Globus pallidus (tissue), 1 donor: ENCODE measurements around the gene TM9SF2.
"Not testable (repeated sequence)": the region's sequence is repeated elsewhere in the genome, so short reads cannot be mapped to it uniquely, and the experiment has no call there.

Experiments
- DNase-seq: peaks from one replicate; pipeline ENCODE4 v3.0.0-alpha.2; 2015; ENCODE audit warnings: low spot score

Gene TM9SF2

GRCh38 chr13:99501184-99501847 lies at the start of gene TM9SF2:
TM9SF2 (plus strand) TSS chr13:99501472; CDS start chr13:99501607, 135 bp downstream.
- DNase-seq: peak; percentile 92

- DNase-seq: no peak
Observed at GRCh38 chr13:99454518-99455183, 46.6 kb upstream of the TM9SF2 start.

DNA sequence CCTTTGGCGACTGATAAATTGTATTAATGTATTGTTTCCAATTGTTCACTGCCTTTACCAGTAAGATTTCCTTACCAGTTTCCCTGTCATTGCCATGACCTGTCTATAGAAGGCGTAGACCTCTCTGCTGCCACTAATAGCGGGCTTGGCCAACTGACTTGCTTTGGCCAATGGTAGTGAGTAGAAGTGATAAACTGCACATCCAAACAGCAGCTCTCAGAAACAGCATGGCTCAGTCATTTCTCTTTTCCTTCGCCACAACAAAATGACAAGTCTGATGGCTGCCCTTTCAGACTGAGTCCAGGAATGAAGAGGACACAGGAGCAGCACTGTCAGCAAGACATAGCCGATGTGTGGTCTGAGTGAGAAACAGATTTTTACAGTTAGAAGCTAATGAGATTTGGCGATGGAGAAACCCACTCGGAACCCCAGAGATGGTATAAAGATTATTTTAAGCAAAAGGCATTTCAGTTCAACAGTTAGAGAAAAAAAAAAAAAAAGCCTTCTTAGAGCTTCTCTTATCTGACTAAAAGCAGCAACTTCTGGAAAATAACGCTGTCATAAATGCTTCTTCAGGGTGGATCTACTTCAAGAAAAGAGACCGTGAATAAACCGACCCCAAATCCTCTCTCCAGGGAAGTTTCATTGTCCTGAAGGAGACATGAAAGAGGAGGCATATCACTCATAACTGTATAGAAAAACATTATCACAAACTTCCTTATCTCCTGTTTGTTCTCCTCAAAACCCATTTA lies 42.0 kb upstream of the TM9SF2 start:
- no peak for DNase-seq

DNA sequence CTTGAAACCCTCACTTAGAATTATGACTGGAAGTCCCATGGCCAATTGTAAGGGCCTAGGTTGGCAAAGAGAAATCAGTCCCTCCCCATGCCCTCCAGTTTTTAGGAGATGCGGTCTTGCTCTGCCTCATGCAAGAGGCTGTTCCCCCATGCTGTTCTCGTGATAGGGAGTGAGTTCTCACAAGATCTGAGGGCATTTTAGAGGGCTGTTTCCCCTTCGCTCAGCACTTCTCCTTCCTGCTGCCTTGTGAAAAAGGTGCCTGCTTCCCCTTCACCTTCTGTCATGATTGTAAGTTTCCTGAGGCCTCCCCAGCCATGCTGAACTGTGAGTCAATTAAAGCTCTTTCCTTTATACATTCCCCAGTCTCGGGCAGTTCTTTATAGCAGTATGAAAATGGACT lies 40.5 kb upstream of the TM9SF2 start:
- not testable (repeated sequence) for DNase-seq

DNA sequence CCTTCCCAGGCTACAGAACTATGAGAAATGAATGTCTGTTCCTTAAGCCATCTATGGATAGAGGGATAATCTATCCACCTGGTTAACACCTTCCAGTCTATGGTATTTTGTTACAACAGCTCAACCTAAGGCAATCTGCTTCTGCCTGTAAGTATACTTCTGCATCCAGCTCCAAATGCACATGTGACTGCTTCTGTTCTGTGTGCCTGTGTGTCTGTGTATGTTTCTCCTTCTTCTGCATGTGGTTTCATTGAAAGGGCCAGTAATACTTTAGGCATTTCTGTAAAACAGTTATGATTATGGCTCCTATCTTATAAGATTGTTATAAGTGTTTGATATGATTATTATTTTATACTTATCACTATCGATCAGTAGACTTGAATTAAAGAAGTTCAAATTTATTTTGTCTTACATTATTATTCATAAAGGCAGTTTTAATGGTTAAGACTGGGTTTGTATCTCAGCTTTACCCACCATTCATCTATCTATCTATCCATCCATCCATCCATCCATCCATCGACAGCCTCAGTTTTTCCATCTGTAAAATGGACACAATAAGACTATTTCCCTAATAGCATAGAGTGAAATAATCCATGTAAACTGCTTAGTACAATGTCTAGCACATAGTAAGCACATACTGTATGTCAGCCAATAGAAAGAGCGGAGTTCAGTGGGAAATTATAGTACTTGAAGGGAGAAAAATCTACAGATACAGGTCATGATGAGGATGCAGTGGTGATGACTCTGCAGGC lies 37.5 kb upstream of the TM9SF2 start:
- no peak for DNase-seq

- DNase-seq: no peak
Observed at GRCh38 chr13:99464441-99464949, 36.8 kb upstream of the TM9SF2 start.

GRCh38 chr13:99465454-99465853 lies 35.8 kb upstream of the TM9SF2 start:
- DNase-seq: no peak

GRCh38 chr13:99467764-99468163 lies 33.5 kb upstream of the TM9SF2 start:
- no peak for DNase-seq

DNA sequence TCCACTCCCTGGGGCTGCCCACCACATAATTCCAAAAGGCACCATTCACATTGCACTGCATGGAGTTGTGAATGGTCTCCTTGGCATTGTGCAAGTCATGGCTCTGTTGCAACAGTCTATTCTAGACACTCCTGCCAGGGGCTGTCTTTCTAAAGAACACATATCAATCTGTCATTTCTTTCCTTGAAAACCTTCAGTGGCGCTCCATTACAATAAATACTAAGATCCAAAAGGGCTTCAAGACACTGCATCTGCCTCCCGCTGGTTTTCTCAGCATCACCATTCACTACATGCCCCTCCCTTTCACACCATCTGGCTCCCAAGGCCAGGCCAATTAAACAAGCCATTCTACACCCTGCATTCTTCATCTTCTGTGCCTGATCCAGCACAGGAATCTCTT lies 32.2 kb upstream of the TM9SF2 start:
- DNase-seq: no peak

GRCh38 chr13:99470027-99470426 lies 31.2 kb upstream of the TM9SF2 start:
- no peak for DNase-seq

DNA sequence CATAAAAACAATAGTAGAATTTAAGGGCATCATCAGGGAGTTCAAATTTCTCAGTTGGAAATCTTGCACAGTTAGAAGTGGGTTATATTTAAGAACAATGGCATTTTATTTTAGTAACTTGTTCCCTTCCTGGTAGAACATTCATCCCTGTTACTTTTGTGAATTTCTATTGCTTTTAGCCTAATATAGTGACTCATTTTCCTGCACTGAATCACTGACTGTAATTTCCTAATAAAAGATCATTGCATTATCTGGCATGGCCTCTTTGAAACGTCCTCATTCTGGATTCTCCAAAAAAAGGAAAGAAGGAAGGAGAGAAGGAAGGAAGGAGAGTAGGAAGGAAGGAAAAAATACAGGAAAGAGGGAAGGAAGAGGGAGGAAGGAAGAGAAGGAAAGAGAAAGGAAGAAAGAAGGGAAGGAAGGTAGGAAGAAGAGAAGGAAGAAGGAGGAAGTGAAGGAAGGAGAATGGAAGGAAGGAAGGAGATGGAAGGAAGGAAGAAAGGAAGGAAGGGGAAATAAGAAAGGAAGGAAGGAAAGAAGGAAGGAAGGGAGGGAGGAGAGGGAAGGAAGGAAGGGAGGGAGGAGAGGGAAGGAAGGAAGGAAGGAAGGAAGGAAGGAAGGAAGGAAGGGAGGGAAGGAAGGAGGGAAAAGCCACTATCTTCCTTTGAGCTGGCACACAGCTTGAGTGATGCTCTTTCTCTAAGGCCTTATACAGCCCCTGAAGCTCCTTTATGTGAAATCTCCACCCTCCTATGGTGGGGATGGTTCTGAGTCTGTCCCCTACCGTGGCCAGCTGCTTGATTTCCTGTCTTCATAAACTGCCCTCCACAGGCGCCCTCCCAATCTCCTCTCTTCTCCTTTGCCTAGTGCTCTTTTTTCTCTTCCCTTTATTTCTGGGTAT lies 29.8 kb upstream of the TM9SF2 start:
- DNase-seq: no peak

GRCh38 chr13:99472122-99472440 lies 29.2 kb upstream of the TM9SF2 start:
- no peak for DNase-seq

GRCh38 chr13:99473515-99473914 lies 27.8 kb upstream of the TM9SF2 start:
- DNase-seq: no peak

DNA sequence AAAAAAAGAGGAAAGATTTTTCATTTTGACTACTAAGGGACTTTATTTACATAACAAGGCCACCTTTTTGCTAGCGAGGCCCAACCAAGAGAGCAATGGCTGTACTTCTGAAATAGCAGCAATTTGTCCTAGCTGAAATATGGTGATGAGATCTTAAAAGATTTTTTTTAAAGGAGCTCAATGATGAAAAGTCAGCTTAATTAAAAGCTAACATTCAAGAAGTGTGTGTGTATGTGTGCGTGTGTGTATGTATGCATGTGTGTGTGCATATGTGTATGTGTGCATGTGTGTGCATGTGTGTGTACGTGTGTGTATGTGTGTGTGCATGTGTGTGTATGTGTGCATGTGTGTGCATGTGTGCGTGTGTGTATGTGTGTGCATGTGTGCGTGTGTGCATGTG lies 24.6 kb upstream of the TM9SF2 start:
- DNase-seq: no peak

DNA sequence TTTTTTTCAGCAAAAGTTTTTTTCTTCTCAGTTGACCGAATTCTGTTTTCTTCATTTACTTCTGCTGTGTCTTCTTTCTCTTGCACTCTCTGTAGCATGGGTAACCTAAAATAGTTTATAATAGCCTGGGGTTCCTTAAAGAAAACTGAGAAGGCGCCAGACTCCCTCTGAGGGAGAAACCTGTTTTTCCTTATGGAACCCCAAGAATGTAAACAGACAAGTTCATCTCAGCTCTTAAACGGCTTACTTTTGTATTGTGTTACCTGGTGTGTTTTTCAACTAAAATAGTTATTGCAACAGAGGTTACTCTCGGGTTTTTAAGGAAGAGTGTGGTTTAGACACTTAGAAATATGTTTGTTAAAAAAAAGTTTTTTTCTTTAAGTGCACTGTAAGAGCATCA lies 23.8 kb upstream of the TM9SF2 start:
- no peak for DNase-seq

DNA sequence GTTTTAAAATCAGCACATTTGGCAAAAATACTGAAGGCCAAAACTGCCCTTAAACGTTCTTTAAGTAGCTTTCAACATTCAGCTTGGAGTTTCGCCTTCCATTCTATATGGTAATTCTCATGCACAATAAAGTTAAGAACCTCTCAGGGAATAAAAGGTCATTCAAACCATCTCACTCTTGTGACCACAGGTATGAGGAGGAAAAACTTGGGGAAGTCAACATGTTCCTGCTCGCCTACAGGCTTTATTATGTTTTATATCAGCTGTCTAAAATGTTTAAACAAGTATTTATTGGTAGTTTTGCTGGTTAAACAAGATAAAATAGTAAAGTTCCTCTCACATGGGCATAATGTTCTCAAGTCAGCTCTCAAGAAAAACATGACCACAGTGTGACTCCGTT lies 19.9 kb upstream of the TM9SF2 start:
- no peak for DNase-seq

DNA sequence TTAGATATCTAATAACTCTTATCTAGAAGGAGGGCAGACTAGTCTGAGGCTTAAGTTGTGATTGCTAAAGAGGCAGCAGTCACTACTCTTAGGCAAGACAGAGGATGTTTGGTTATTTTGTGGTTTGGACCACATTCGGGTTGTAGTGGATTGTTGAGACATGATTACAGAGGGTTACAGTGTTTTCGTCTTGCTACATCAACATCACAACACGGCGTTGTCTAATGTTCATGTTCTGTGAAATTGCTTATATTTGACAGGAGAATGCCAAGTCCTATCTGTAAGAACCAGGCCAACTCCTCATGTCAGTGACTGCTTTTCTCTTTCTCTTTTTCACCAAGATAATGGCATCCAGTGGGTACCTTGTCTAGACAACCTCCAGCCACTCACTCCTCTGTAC lies 16.8 kb upstream of the TM9SF2 start:
- DNase-seq: no peak

GRCh38 chr13:99486996-99487395 lies 14.3 kb upstream of the TM9SF2 start:
- no peak for DNase-seq

- DNase-seq: no peak
Observed at GRCh38 chr13:99489028-99489427, 12.2 kb upstream of the TM9SF2 start.

- not testable (repeated sequence) for DNase-seq
Observed at GRCh38 chr13:99491750-99492149, 9.5 kb upstream of the TM9SF2 start.

- DNase-seq: no peak
Observed at GRCh38 chr13:99495466-99496183, 5.6 kb upstream of the TM9SF2 start.
